Activated CD4-positive, alpha-beta T cell treated with anti-CD3 and anti-CD28 coated beads, Interleukin-2, amount 10 ng/mL, durations not matched to agents 24 days and 14 days (primary cell): Measurements from ENCODE around the gene CLEC4E. TPM values are rescaled to one million over a fixed set of nuclear protein-coding genes. Genes with fewer than 3 reads are reported as not detected.
A peak's percentile ranks its signal among the peaks of the same experiment; 100 is the strongest.
"Not testable (repeated sequence)": the region's sequence is repeated elsewhere in the genome, so short reads cannot be mapped to it uniquely, and the experiment has no call there.

ENCODE experiments used
- DNase-seq: peaks from one replicate; pipeline ENCODE4 v3.0.0; 2022
- H3K27ac Mint-ChIP-seq: one replicate; pipeline ENCODE4 v1.8.0; 2022; ENCODE audit warnings: mild to moderate bottlenecking, mixed read lengths
- H3K27me3 Mint-ChIP-seq: one replicate; pipeline ENCODE4 v1.8.0; 2022; ENCODE audit warnings: mixed read lengths
- H3K36me3 Mint-ChIP-seq: one replicate; pipeline ENCODE4 v1.8.0; 2022; ENCODE audit warnings: low read depth, mild to moderate bottlenecking, mixed read lengths
- H3K4me1 Mint-ChIP-seq: one replicate; pipeline ENCODE4 v1.8.0; 2021; ENCODE audit warnings: mixed read lengths
- H3K4me3 Mint-ChIP-seq: one replicate; pipeline ENCODE4 v1.8.0; 2022; ENCODE audit warnings: mild to moderate bottlenecking, moderate library complexity, mixed read lengths
- H3K9me3 Mint-ChIP-seq: one replicate; pipeline ENCODE4 v1.8.0; 2021; ENCODE audit warnings: mixed read lengths
- intact Hi-C: fragments of 100-400 bp; cut with micrococcal nuclease; formaldehyde crosslinking; loops from one replicate; pipeline ENCODE4 v1.15.1; 2023
- total RNA-seq: library from RNA; stranded (reverse); gene quantifications from 2 replicates; pipeline ENCODE4 v1.2.3, GENCODE V29; 2022

The CLEC4E gene
- total RNA-seq, 1 donor from 2014 or later, result not detected

DNA sequence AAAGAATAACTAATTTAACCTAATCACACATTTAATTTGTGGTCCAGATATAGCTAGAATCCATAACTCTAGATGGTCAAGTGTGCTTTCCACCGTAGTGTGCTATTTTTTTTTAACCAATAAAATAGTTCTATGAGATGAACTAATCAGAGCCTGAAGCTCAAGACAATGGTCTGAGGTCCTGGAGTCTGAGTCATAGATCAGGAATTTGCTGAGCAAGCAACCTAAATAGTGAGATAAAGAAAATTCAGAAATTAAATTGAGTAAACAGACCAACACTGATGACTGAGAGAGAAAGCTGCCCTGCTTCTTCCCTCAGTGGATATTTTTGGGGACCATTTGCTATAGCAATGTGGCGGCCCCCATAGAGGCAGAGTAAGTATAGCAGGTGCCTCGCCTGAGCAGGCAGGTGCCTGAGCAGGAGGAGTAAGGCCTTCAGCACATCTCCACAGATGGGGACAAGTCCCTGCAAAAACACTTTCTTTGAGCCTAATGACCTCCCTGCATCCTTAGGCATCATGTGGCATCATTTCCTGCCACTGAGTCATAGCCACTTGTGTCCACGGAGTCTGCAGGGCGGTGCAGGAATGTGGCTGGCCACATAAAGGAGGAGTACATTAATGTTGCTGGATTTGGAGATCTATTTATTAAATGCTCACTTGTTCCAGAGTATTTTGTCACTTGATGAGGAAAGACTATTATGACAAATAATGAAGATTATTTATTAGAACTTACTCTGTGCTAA lies 13.9 kb upstream of the CLEC4E start:
- intact Hi-C loops, result no loop called here
- peaks cover 12% of the 10 kb centered on the region for H3K27me3 Mint-ChIP-seq
- H3K9me3 Mint-ChIP-seq, result no peaks in the 10 kb centered on the region
- DNase-seq, result no peak
- no peak overlapping the region for H3K27ac Mint-ChIP-seq
- no peak overlapping the region for H3K4me3 Mint-ChIP-seq
- no peaks in the 10 kb centered on the region for H3K36me3 Mint-ChIP-seq
- H3K4me1 Mint-ChIP-seq, result no peaks in the 10 kb centered on the region

- no peaks in the 10 kb centered on the region for H3K36me3 Mint-ChIP-seq
- peaks cover 16% of the 10 kb centered on the region for H3K27me3 Mint-ChIP-seq
- H3K4me1 Mint-ChIP-seq, result no peaks in the 10 kb centered on the region
- no peaks in the 10 kb centered on the region for H3K9me3 Mint-ChIP-seq
- DNase-seq, result no peak
- no peak overlapping the region for H3K4me3 Mint-ChIP-seq
- H3K27ac Mint-ChIP-seq, result no peak overlapping the region
- intact Hi-C loops, result no loop called here
Observed at GRCh38 chr12:8553088-8553627, 12.5 kb upstream of the CLEC4E start.

GRCh38 chr12:8549381-8549780 lies 8.7 kb upstream of the CLEC4E start:
- no peak for DNase-seq
- Mint-ChIP-seq H3K4me1 (no peaks in the 10 kb centered on the region), H3K9me3 (no peaks in the 10 kb centered on the region), H3K27me3 (peaks cover 27% of the 10 kb centered on the region), H3K4me3 (no peak overlapping the region), H3K27ac (no peak overlapping the region), H3K36me3 (no peaks in the 10 kb centered on the region)
- intact Hi-C loops, result no loop called here

- Mint-ChIP-seq H3K27me3 (peaks cover 27% of the 10 kb centered on the region), H3K9me3 (no peaks in the 10 kb centered on the region), H3K36me3 (no peaks in the 10 kb centered on the region), H3K27ac (no peak overlapping the region), H3K4me1 (no peaks in the 10 kb centered on the region), H3K4me3 (no peak overlapping the region)
- DNase-seq, result no peak
- intact Hi-C loops, result no loop called here
Observed at GRCh38 chr12:8548192-8548591, 7.5 kb upstream of the CLEC4E start.

- H3K27ac Mint-ChIP-seq, result no peak overlapping the region
- H3K4me3 Mint-ChIP-seq, result no peak overlapping the region
- no peaks in the 10 kb centered on the region for H3K36me3 Mint-ChIP-seq
- no peaks in the 10 kb centered on the region for H3K4me1 Mint-ChIP-seq
- DNase-seq, result no peak
- intact Hi-C loops, result no loop called here
- no peaks in the 10 kb centered on the region for H3K9me3 Mint-ChIP-seq
- peaks cover 27% of the 10 kb centered on the region for H3K27me3 Mint-ChIP-seq
Observed at GRCh38 chr12:8547645-8548044, 6.9 kb upstream of the CLEC4E start.

GRCh38 chr12:8546591-8546990 lies 5.9 kb upstream of the CLEC4E start:
- Mint-ChIP-seq H3K4me1 (no peaks in the 10 kb centered on the region), H3K4me3 (no peak overlapping the region), H3K27me3 (peaks cover 26% of the 10 kb centered on the region), H3K9me3 (no peaks in the 10 kb centered on the region), H3K36me3 (no peaks in the 10 kb centered on the region), H3K27ac (no peak overlapping the region)
- intact Hi-C loops, result no loop called here
- DNase-seq, result no peak

- peaks cover 42% of the 10 kb centered on the region for H3K27me3 Mint-ChIP-seq
- H3K27ac Mint-ChIP-seq, result no peak overlapping the region
- no peaks in the 10 kb centered on the region for H3K9me3 Mint-ChIP-seq
- peaks cover 2% of the 10 kb centered on the region for H3K4me1 Mint-ChIP-seq
- no peak overlapping the region for H3K4me3 Mint-ChIP-seq
- intact Hi-C loops, result loop anchor here (1.0 to 5.0 kb wide), 3 partner anchors 63 to 505 kb away; no protein-coding TSS in a partner anchor
- DNase-seq, result peak; percentile 92
- H3K36me3 Mint-ChIP-seq, result no peaks in the 10 kb centered on the region
Observed at GRCh38 chr12:8544295-8544694, 3.6 kb upstream of the CLEC4E start.

- intact Hi-C loops, result loop anchor here (5.0 kb wide), 1 partner anchor 66 kb away; no protein-coding TSS in a partner anchor
- no peak overlapping the region for H3K4me3 Mint-ChIP-seq
- H3K4me1 Mint-ChIP-seq, result peaks cover 2% of the 10 kb centered on the region
- no peaks in the 10 kb centered on the region for H3K36me3 Mint-ChIP-seq
- H3K9me3 Mint-ChIP-seq, result no peaks in the 10 kb centered on the region
- DNase-seq, result no peak
- H3K27ac Mint-ChIP-seq, result no peak overlapping the region
- peaks cover 33% of the 10 kb centered on the region for H3K27me3 Mint-ChIP-seq
Observed at GRCh38 chr12:8541562-8541961, 857 bp upstream of the CLEC4E start.

- H3K36me3 Mint-ChIP-seq, intact Hi-C loops, H3K4me1 Mint-ChIP-seq, H3K9me3 Mint-ChIP-seq, DNase-seq, H3K27ac Mint-ChIP-seq, H3K4me3 Mint-ChIP-seq: not testable (repeated sequence)
- peaks cover 39% of the 10 kb centered on the region for H3K27me3 Mint-ChIP-seq
Observed at GRCh38 chr12:8537820-8538219, 2.9 kb downstream of the CLEC4E start.

- no peaks in the 10 kb centered on the region for H3K4me1 Mint-ChIP-seq
- intact Hi-C loops, result no loop called here
Observed at GRCh38 chr12:8532045-8532444, 8.7 kb downstream of the CLEC4E start.

GRCh38 chr12:8527250-8528130 lies 13.2 kb downstream of the CLEC4E start:
- intact Hi-C loops, result no loop called here
- H3K4me1 Mint-ChIP-seq, result no peaks in the 10 kb centered on the region
- H3K36me3 Mint-ChIP-seq, result no peaks in the 10 kb centered on the region
- H3K27ac Mint-ChIP-seq, result peak overlapping the region; percentile 6
- H3K9me3 Mint-ChIP-seq, result peaks cover 8% of the 10 kb centered on the region
- no peak for DNase-seq
- H3K4me3 Mint-ChIP-seq, result no peak overlapping the region
- peaks cover 31% of the 10 kb centered on the region for H3K27me3 Mint-ChIP-seq

More at GRCh38 chr12:8532045-8532444, 8.7 kb downstream of the CLEC4E start:
- no peaks in the 10 kb centered on the region for H3K36me3 Mint-ChIP-seq
- DNase-seq, result no peak
- peaks cover 23% of the 10 kb centered on the region for H3K27me3 Mint-ChIP-seq
- no peak overlapping the region for H3K4me3 Mint-ChIP-seq
- no peak overlapping the region for H3K27ac Mint-ChIP-seq
- H3K9me3 Mint-ChIP-seq, result no peaks in the 10 kb centered on the region

DNA sequence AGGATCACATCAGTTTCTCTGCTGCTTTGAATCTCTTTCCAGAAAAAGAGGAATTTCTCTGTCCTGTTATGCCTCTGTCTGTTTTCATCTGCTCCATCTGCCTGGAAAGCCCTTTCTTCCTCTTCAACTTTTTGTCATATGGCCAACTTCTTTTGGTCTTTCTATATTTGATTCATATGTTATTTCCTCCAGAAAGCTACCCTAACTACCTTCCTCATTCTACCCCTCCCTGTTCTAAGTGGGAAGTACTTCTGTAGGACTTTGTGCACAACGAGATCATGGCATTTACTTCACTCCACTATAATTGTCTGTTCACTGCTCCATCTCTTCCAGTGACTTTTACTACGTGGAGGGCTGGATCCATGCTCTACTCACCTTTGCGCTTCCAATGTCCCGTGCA lies 21.5 kb downstream of the CLEC4E start:
- intact Hi-C loops, result no loop called here
- H3K4me3 Mint-ChIP-seq, result no peak overlapping the region

DNA sequence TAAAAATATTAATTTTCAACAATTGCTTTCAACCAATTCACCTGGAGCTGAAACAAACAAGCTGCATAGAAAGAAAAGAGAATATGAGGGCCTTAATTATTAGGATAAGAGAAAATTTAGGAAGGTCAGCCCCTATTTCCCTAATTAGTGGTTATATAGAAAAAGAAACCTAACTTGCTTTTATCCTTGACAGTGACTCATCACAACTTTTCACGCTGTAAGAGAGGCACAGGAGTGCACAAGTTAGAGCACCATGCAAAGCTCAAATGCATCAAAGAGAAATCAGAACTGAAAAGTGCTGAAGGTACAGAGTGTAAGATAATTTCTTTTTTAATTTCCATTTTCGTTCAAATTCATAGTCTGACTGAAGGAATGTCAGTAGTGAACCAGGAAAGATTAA lies 22.7 kb downstream of the CLEC4E start:
- peaks cover 41% of the 10 kb centered on the region for H3K27me3 Mint-ChIP-seq

More for the DNA sequence above, 21.5 kb downstream of the CLEC4E start:
- H3K27me3 Mint-ChIP-seq, result peaks cover 41% of the 10 kb centered on the region
- H3K4me1 Mint-ChIP-seq, result no peaks in the 10 kb centered on the region
- H3K9me3 Mint-ChIP-seq, result peaks cover 2% of the 10 kb centered on the region
- no peak for DNase-seq
- no peaks in the 10 kb centered on the region for H3K36me3 Mint-ChIP-seq
- no peak overlapping the region for H3K27ac Mint-ChIP-seq

GRCh38 chr12:8513256-8513655 lies 27.4 kb downstream of the CLEC4E start, which contains the start of gene CLEC4D:
Gene CLEC4D, plus strand, starts transcription at chr12:8513503. Its CDS starts 230 bp downstream, at chr12:8513733.
- no peak for DNase-seq
- no peak within 1 kb of the TSS for H3K27ac Mint-ChIP-seq
- intact Hi-C loops, result no loop called here
- no peak within 1 kb of the TSS for H3K4me3 Mint-ChIP-seq
- no peaks in the 10 kb centered on the region for H3K36me3 Mint-ChIP-seq
- H3K4me1 Mint-ChIP-seq, result no peaks in the 10 kb centered on the region
- H3K27me3 Mint-ChIP-seq, result peaks cover 35% of the 10 kb centered on the region
- no peaks in the 10 kb centered on the region for H3K9me3 Mint-ChIP-seq

More for the DNA sequence above, 22.7 kb downstream of the CLEC4E start:
- no peak for DNase-seq
- Mint-ChIP-seq H3K36me3 (no peaks in the 10 kb centered on the region), H3K4me3 (no peak overlapping the region), H3K9me3 (no peaks in the 10 kb centered on the region), H3K4me1 (no peaks in the 10 kb centered on the region), H3K27ac (no peak overlapping the region)
- intact Hi-C loops, result no loop called here
